Activated naive CD4-positive, alpha-beta T cell treated with anti-CD3 and anti-CD28 coated beads, Interleukin-2, amount 10 ng/mL, durations not matched to agents 5 hours and 36 hours (primary cell): ENCODE results near the gene PDS5A. TPM values are rescaled to one million over a fixed set of nuclear protein-coding genes. Genes with fewer than 3 reads are reported as not detected.

Experiments
- total RNA-seq, 2 experiments: library from RNA; stranded (reverse); gene quantifications; one replicate each; pipeline ENCODE4 v1.2.3, GENCODE V29; 2021

Gene PDS5A, protein sequence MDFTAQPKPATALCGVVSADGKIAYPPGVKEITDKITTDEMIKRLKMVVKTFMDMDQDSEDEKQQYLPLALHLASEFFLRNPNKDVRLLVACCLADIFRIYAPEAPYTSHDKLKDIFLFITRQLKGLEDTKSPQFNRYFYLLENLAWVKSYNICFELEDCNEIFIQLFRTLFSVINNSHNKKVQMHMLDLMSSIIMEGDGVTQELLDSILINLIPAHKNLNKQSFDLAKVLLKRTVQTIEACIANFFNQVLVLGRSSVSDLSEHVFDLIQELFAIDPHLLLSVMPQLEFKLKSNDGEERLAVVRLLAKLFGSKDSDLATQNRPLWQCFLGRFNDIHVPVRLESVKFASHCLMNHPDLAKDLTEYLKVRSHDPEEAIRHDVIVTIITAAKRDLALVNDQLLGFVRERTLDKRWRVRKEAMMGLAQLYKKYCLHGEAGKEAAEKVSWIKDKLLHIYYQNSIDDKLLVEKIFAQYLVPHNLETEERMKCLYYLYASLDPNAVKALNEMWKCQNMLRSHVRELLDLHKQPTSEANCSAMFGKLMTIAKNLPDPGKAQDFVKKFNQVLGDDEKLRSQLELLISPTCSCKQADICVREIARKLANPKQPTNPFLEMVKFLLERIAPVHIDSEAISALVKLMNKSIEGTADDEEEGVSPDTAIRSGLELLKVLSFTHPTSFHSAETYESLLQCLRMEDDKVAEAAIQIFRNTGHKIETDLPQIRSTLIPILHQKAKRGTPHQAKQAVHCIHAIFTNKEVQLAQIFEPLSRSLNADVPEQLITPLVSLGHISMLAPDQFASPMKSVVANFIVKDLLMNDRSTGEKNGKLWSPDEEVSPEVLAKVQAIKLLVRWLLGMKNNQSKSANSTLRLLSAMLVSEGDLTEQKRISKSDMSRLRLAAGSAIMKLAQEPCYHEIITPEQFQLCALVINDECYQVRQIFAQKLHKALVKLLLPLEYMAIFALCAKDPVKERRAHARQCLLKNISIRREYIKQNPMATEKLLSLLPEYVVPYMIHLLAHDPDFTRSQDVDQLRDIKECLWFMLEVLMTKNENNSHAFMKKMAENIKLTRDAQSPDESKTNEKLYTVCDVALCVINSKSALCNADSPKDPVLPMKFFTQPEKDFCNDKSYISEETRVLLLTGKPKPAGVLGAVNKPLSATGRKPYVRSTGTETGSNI (N-terminal part only)
- 100 to 1,000 TPM in 1 of 2 experiments, 10 to 100 TPM in 1; 98.3 to 103 TPM for total RNA-seq

DNA sequence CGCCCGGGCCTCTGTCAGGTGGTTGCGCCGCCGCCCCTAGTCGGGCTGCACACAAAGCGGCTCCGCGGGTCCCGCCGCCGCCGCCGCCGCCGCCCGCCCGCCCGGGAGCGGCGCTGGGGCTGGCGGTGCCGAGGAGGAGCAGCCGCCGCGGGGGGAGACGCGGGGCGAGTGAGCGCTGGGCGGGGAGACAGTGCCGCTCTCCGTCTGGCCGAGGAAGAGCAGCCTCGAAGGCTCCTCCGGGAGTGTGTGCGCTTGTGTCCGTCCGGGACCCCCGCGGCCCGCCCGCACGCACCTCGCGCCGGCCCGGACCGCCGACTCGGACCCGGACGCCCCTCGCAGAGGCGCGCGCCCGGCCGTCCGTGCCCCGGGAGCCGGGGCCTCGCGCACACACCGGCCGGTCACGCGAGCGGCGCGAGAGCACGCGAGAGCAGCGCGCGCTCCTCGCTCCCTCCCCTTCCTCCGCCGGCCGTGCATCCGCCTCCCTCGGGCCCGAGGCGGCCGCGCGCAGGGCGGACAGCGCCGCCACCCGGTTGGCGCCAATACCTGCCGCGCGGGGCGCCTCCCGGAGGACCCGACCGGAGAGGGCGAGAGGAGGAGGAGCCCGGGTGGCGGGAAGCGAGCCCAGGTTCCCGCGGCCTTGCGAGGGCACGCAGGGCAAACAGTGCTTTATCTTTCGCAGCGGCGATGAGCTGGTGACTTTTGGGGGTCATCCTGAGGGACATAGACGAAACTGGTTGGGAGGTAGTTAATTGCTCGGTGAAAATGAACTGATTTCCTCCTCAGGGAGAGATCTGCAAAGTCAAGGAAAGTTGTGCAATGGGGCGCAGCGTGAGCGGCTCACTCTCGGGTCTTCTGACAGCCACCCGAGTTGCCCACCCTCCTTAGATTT, at the start of gene PDS5A:
Gene PDS5A, minus strand, starts transcription at position 423 of the 889 bp plus-strand sequence. CDS start 1,334 bp downstream, outside the sequence.

Other genes starting within 250 kb of the PDS5A start
- 10 to 100 TPM; 37.8 to 39.8 TPM for gene N4BP2, start 78.9 kb upstream of the PDS5A start, total RNA-seq
- gene RHOH, start 219.1 kb upstream of the PDS5A start, total RNA-seq = 100 to 1,000 TPM; 178 to 191 TPM